ENCODE measurements around the gene IFT22.

GRCh38 chr7:101306307-101306706, 15.3 kb downstream of the IFT22 start:
- TF ChIP-seq CTCF (IDR thresholded peaks at IDR 0.05; ENCODE audit: low read depth, low read length) (no peak), POLR2A (IDR thresholded peaks at IDR 0.05; ENCODE audit: extremely low read depth, insufficient read length) (no peak), MAX (IDR thresholded peaks at IDR 0.05; ENCODE audit: low read depth, low read length) (no peak)
